ELR (cell line): ENCODE data around the gene GRIK3.
"Not testable (repeated sequence)": the region's sequence is repeated elsewhere in the genome, so short reads cannot be mapped to it uniquely, and the experiment has no call there.

ENCODE experiments used
- DNase-seq: peaks from one replicate; pipeline ENCODE4 v3.0.0-alpha.2; 2015; ENCODE audit warnings: low read depth

GRIK3 gene

DNA sequence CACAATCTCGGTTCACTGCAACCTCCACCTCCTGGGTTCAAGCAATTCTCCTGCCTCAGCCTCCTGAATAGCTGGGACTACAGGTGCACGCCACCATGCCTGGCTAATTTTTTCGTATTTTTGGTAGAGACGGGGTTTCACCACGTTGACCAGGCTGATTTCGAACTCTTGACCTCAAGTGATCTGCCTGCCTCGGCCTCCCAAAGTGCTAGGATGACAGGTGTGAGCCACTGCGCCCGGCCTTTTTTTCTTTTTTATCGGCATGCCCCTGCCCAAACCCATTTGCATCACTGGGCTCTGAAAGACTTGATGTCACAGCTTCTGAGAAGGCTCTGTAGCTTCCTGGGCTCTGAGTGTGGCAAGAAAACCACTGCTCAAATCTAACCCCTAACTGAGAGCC is 125.0 kb downstream of the GRIK3 start:
- DNase-seq: not testable (repeated sequence)

DNA sequence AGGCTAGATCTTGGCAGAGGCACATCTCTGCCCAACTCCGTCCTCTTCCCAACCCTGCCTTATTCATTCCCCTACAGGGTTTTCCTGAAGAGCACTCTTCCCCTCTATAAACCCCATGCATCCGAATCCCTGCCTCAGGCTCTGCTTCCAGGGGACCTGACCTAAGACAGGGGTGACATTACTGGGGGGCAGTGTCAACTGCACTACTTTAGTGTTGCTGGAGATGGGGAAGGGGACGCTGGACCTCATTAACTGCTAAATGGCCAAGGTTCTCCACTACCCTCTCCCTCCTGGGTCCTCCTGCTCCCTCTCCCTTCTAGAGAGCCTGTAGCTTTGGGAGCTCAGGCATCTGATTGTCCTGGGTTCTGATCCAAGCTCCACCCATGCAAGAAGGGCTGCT is 126.2 kb downstream of the GRIK3 start:
- no peak for DNase-seq

GRCh38 chr1:36906555-36906954 is 127.8 kb downstream of the GRIK3 start:
- no peak for DNase-seq

DNA sequence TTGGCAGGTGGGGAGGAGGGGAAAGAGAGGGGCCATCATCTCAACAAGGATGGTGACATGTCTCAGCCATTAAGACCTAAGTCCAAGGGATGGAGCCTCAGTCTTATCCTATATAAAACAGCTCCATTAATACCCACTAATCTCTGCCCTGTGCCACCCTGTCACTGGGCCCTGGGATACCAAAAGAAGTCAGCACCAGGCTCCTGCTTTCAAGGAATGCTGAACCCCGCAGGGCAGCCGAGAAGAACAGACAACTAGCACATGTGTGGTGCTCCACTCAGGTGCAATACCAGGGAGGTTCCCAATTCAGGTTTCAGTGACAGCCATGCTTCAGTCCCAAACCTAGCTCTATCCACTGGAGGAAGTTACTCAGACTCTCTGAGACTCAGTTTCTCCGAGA is 128.4 kb downstream of the GRIK3 start:
- DNase-seq: no peak

DNA sequence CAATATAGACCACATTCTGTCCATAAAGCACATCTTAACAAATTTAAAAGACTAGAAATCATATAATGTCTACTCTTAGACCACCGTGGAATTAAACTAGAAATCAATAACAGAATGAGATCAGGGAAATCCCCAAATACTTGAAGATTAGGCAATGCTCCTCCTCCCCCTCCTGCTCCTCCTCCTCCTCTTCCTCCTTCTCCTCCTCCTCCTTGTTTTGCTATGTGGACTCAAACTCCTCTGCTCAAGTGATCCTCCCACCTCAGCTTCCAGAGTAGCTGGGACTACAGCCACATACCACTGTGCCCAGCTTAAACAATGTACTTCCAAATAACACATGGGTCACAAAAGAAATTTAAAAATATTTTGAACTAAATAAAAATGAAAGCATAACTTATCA is 134.2 kb downstream of the GRIK3 start:
- no peak for DNase-seq

- DNase-seq: not testable (repeated sequence)
These were observed 136.5 kb downstream of the GRIK3 start for GRCh38 chr1:36897813-36898212.

GRCh38 chr1:36894824-36895223 is 139.5 kb downstream of the GRIK3 start:
- no peak for DNase-seq

DNA sequence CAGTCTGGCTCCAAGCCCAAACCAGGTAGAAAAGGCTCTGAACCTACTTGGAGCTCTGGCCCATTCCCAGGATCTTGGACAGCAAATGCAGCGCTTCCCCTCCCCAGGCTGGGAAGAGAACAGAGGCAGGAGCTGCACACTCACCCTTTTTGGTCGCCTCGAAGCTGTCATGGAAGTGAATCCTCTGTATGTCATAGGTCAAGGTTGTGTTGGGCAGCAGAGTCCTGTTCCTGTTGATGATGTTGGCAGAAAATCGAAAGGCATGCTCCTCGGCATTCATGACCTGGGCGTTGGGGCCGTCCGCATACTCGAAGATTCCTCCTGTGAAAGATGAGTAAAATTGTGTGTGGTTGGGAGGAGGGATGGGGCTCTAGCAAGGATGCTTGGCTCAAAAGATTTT is 143.5 kb downstream of the GRIK3 start:
- no peak for DNase-seq

DNA sequence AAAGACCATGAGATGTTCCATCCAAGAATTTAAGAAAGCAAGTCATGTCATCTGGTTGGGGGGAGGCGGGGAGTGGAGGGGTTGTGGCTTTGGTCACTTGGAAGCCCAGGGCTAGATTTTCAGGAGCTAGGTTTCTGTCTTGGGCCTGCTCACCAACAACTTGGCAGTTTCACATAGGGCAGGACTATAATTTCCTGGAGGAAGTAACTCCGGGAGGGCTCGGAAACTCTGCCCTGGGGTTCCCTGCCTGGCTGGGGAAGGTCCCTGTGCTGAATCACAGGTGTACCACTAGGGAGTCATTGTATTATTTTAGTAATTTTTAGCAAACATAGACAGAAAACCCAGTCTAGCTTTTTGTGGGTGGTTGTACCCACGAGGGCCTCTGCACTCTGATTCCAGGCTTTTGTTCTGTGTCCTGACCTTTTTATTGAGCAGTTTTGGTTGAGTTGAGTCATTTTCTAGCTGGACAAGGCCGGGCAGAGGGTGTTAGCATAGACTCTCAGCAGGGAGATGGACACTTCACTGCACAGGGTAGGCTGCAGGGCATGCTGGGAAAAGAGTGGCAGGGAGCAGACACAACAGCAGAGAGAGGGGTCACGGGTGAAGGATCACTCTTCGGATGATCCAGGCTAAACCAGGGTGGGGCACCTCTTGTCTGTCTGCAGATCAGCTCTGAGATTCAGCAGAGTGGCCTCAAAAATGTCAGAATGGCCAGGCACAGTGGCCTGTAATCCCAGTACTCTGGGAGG is 144.7 kb downstream of the GRIK3 start:
- DNase-seq: no peak

DNA sequence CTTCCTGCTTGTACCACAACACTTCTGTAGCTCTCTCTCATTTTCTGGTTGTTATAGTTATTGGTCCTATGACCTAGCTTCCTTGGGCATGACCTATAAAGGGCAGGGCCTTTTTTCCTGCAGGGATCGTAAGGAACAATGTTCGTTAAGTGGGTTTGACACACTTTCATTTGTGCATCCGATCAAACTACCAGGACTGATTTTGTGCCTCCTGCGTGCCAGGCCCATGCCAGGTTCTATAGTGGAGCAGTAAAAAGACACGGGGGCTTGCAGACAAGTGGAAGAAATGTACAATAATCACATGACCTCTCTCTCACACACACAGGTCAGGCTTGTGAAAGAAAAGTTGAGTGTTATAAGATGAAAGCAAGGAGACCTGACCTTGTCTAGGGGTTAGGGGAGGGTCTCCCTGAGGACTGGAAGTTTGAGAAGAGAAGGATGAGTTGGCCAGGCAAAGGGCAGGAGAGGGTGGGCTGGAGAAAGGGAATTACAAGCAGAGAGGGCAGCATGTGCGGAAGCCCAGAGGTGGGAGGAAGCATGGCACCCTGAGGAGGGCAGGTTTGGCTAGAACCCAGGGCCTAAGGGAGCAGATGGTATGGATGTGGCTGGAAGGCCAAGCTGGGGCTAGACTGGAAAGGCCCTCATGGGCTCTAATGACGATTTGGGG is 145.4 kb downstream of the GRIK3 start:
- no peak for DNase-seq

DNA sequence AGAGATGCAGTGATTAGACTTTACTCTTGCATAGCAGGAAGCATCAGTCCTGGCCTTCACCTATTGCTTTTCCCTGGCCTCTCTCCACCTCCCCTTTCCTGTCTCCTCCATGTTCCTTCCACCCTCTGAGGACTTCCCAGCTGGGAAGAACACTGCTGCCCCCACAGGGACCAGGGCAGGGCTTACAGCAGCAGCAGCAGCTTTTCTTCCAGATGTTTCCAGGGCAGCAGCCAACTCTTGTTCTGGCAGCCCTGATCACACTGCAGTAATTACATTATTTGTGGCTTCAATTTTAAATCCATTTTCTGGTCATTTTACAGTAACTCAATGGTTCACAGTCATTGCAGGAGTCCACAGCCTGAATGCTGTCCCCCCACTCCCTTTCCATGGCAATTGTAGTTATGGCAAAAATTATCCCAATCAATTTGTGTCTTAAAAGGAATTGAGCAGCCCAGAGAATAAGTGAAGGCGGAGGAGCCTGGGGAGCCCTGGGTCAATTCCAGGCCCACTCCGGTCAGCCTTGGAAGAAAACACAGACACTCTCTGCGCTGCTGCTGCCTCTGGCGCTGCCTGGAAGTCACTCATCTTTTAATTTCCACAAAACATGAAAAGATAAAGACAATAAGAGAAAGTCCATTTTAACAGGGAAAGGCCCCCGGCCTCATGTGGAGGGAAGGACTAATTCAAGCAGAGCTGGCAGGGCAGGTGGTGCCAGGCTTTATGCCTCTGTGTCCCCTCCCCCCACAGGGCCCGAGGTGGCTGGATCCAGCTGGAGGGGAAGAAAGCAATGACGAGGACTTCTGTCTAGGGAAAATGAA is 148.6 kb downstream of the GRIK3 start:
- DNase-seq: no peak

- no peak for DNase-seq
These were observed 149.5 kb downstream of the GRIK3 start for GRCh38 chr1:36884801-36885200.

DNA sequence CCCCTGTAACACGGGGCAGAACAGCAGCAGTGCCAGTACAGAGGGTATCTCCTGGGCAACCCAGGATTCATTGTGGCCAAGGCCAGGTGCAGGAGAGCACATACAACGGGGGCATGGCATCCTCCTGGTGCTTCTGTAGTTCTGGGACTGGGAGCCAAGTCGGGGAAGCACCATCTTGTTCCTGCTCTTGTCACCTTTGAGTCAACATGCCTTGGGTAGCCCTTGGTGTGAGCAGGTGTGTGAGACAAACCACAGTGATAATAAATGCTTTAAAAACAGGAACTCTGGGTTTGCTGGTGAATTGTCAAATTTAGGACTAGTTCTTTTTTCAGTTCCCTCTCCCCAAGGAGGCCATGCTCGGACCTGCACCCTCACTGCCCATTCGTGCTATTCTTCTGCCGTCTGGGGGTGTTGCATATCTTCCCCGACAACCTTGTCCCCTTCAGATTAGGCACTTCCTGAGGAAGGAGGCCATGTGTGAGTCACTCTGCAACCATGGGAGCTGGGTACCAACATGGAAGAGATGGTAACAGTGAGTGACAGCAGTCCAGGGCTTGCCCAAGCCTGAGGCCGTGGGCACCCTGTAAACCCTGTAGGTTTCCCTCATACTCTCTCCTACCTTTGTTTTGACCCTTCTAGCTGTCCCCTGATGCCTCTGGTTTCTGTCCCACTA is 150.2 kb downstream of the GRIK3 start:
- DNase-seq: no peak

GRCh38 chr1:36883315-36883949 is 150.9 kb downstream of the GRIK3 start:
- DNase-seq: no peak

- no peak for DNase-seq
These were observed 151.6 kb downstream of the GRIK3 start for GRCh38 chr1:36882536-36883285.

- DNase-seq: no peak
These were observed 152.8 kb downstream of the GRIK3 start for GRCh38 chr1:36881541-36881940.

DNA sequence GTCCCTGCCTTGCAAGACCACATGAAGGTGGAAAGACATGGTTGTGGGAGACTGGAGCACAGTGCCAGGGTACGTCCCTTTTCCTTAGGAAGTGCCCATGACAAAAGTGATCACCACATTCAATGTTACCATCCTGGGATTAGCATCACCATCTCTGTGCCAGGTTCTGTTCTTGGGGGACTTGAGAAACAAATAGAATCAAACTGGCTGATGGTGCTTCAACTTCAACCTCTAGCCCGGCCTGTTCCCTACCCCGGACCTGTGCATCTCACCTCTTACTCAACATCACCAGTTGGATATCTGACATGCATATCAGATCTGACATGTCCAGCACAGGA is 153.3 kb downstream of the GRIK3 start:
- DNase-seq: no peak

DNA sequence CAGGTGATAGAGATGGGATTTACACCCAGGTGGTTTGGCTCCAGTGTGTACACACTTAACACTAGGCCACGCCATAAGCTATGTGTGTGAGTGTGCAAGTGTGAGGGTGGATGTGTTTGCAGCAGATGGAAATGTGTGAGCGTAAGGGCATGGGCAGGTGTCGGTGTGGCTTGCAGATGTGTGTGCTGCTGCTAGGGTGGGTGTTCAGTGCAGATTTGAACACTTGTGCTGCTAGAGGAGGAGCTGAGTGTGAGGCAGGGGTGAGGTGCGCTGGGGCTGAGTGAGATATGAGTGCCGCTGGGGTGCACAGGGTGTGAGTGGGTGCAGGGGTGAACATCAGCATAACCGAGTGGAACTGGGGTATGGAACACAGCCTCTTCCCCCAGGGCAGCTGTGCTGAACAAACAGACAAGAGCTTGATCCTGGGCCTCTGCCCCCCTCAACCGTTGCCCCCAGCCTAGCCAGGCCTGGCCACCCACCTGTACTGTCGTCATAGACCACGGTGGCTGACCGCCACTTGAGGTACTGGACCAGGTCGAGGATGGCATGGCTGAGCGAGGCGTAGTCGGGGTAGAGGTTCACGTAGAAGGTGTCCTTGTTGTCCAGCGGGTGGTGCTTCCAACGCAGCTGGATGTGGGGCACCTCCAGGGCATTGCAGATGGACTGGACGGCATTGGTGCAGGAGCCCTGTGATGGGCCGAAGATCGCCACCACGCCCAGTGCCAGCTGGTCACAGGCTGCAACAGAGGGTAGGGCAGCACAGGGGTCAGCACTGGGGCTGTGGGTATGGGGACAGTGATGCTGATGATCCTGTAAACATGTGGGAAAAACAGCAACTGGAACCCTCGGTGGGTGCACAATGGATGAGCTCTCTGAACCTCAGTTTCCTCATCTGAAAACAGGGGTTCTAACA is 153.9 kb downstream of the GRIK3 start:
- DNase-seq: no peak

- no peak for DNase-seq
These were observed 154.7 kb downstream of the GRIK3 start for GRCh38 chr1:36879613-36880012.

DNA sequence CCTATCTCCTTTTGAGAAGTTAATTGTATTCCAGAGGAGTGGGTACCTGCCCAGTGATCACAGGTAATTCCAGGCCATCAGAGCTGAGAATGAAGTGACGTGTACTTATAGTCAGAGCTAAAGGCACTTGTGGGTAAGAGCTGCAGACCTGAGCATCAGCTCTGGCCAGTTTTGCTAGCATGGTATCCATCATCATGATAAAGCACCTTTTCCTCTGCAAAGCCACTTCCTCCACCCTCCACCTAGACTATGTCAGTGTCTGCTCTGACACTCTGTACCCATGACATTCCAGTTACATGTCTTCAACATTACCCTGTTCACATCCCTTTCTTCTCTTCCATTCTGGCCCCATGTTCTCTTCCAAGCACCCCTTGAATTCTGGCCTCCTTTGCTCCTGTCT is 157.3 kb downstream of the GRIK3 start:
- DNase-seq: no peak
